PC-3 (cell line): ENCODE data around the gene SPTLC2. TPM values are rescaled to one million over a fixed set of nuclear protein-coding genes. Genes with fewer than 3 reads are reported as not detected.

Experiments used
- ATAC-seq: fragments of 200-7000 bp; cut with Tn5 transposase; 2 replicates; pipeline ENCODE4 v1.9.1; 2020; ENCODE audit warnings: mild to moderate bottlenecking, moderate library complexity
- BruUV-seq: library from RNA; stranded (reverse); fragments of 400-500 nt; replicated peaks from 2 replicates; lab custom pipeline; 2021; lab: Mats Ljungman, UMichigan
- CTCF ChIA-PET: fragments of 300-600 bp; sonication (Branson Sonifier 250); formaldehyde crosslinking; loops from one replicate; lab custom pipeline; 2022; ENCODE audit warnings: antibody characterized with exemption; lab: Charles Lee
- POLR2A ChIA-PET: fragments of 300-600 bp; sonication (Branson Sonifier 250); formaldehyde crosslinking; loops from one replicate; lab custom pipeline; 2022; ENCODE audit warnings: antibody characterized with exemption; ENCODE audit not compliant: unreplicated experiment; lab: Charles Lee
- DNase-seq: peaks from one replicate; pipeline ENCODE4 v3.0.0-alpha.2; 2015
- H2AFZ ChIP-seq: fragments of 300-600 bp; sonication (generic); 2 replicates; pipeline ENCODE4 v1.6.0; 2016; ENCODE audit warnings: antibody characterized with exemption, low read length
- H3F3A ChIP-seq: fragments of 300-600 bp; sonication (generic); one replicate; pipeline ENCODE4 v1.6.0; 2017; ENCODE audit warnings: antibody characterized with exemption, low read length, control low read depth, mild to moderate bottlenecking; ENCODE audit not compliant: unreplicated experiment
- H3K27ac ChIP-seq: fragments of 300-600 bp; sonication (generic); 2 replicates; pipeline ENCODE4 v1.5.1; 2016; ENCODE audit warnings: mild to moderate bottlenecking, low read length
- H3K27me3 ChIP-seq: fragments of 300-600 bp; sonication (generic); 2 replicates; pipeline ENCODE4 v1.6.1; 2016; ENCODE audit warnings: low read length, mixed read lengths
- H3K36me3 ChIP-seq: fragments of 300-600 bp; sonication (generic); 2 replicates; pipeline ENCODE4 v1.6.1; 2016; ENCODE audit warnings: low read depth, mixed run types, low read length, mixed read lengths
- H3K4me1 ChIP-seq: fragments of 300-600 bp; sonication (generic); 2 replicates; pipeline ENCODE4 v1.5.1; 2016; ENCODE audit warnings: low read length; ENCODE audit not compliant: insufficient read depth
- H3K4me2 ChIP-seq: fragments of 300-600 bp; sonication (generic); 2 replicates; pipeline ENCODE4 v1.6.0; 2016; ENCODE audit warnings: low read length
- H3K4me3 ChIP-seq: fragments of 300-600 bp; sonication (generic); 2 replicates; pipeline ENCODE4 v1.5.1; 2016; ENCODE audit warnings: mild to moderate bottlenecking, low read length, mixed read lengths
- H3K79me2 ChIP-seq: fragments of 300-600 bp; sonication (generic); 2 replicates; pipeline ENCODE4 v1.6.1; 2017; ENCODE audit warnings: low read length, mixed read lengths
- H3K9ac ChIP-seq: fragments of 300-600 bp; sonication (generic); 2 replicates; pipeline ENCODE4 v1.6.0; 2016; ENCODE audit warnings: mild to moderate bottlenecking, low read length
- H3K9me2 ChIP-seq: fragments of 300-600 bp; sonication (generic); replicated peaks from 2 replicates; pipeline ENCODE4 v1.6.1; 2016; ENCODE audit warnings: mixed run types, low read length, mixed read lengths
- H3K9me3 ChIP-seq: fragments of 300-600 bp; sonication (generic); 2 replicates; pipeline ENCODE4 v1.6.1; 2016; ENCODE audit warnings: low read length, mixed read lengths
- H4K20me1 ChIP-seq: fragments of 300-600 bp; sonication (generic); 2 replicates; pipeline ENCODE4 v1.6.1; 2016; ENCODE audit warnings: low read length, mixed read lengths
- EZH2 ChIP-seq: fragments of 300-600 bp; sonication (generic); IDR thresholded peaks from one replicate; pipeline ENCODE4 v1.6.1; 2017; ENCODE audit warnings: antibody characterized with exemption, mild to moderate bottlenecking, low read length; ENCODE audit not compliant: unreplicated experiment
- EZH2phosphoT487 ChIP-seq: fragments of 300-600 bp; sonication (generic); IDR thresholded peaks from 2 replicates; pipeline ENCODE4 v1.6.1; 2018; ENCODE audit warnings: mild to moderate bottlenecking, antibody characterized with exemption, low read length, borderline replicate concordance
- intact Hi-C: fragments of 100-400 bp; cut with micrococcal nuclease; formaldehyde crosslinking; loops from 2 replicates; pipeline ENCODE4 v1.9.0; 2023
- total RNA-seq: library from RNA; depleted of rRNA; stranded (reverse); fragments of >200 nt; gene quantifications from 2 replicates; pipeline ENCODE4 v1.2.3, GENCODE V29; 2014
- TF ChIP-seq, protein P1 (sequence below): fragments of 300-600 bp; sonication (generic); conservative IDR thresholded peaks from 2 replicates; pipeline ENCODE4 v1.5.1; 2017; ENCODE audit warnings: antibody characterized with exemption, low read depth, mild to moderate bottlenecking, low read length

Gene SPTLC2
- total RNA-seq, 1 experiment from 2014 or later: 27.6 TPM

DNA sequence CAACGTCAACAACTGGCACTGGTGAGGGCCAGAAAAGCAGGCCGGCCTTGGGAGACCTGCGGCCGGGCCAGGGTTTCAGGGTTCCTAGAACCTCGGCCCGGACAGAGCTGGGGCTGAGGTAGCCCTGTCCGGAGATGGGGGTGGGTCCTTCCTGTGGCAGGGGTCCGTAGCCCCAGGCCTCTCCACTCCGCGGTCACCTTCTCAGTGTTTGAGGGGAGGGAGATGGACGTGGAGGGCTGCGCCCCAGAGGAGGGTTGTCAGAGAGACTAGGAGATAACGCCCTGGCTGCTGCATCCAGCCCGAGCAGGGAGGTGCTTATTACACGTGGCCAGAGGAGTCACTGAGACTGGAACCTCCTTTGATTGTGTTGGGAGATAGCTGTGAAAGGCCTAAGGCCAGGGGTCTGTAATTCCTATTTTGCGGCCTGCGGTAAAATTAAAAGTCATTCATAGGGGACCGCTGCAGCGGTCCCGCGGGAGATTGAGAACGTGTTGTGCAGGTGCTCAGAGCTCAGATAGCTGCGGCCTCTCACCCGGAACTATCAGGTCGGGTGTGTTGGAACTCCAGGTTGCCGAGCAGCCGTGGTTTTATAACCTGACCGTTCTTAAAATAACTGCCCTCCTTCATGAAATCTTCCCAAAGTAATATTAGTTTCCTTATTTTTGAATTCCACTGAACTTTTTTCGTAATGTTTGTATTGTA lies 158.0 kb downstream of the SPTLC2 start:
- peaks cover 52% of the 10 kb centered on the region for H3K79me2 ChIP-seq
- intact Hi-C loops: loop anchor here (5.0 kb wide), 2 partner anchors 159 to 306 kb away; partner anchors contain the start of gene SPTLC2

DNA sequence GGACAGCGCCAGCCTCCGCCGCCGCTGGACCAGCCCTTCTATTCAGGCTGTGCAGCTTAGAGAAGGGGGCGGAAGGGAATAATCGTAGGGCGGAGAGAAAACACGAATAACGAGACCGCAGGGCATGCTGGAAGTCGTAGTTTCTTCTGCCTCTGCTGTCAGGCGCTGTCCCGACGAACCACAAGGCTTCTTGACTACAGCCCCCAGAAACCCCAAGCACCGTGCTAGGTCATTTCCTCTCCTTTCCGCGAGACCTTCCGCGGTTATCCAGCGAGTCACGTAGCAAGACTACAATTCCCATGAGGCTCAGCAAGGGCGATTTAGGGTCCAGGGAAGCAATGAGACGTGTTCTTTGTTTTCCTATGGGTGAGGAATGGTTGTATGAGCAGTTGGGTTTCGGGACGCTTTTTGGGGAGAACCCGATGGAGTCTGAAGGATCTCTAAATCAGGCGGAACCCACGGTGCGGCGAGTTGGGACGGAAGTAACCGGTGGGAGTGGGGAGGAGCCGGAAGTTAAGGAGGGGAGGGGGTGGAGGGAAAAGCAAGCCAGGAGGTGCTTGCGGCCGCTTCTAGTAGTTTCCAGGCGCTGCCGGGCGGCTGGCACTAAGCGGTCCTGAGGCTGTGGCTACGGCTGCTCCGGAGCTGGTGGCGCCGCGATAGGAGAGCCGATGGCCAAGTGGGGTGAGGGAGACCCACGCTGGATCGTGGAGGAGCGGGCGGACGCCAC lies 158.8 kb downstream of the SPTLC2 start, which contains the start of the genes AHSA1 and VIPAS39:
TSS of gene AHSA1 (plus strand) at position 572 of the 727 bp plus-strand sequence. CDS start at position 669, 97 bp downstream.
TSS of gene VIPAS39 (minus strand) at position 80 of the 727 bp plus-strand sequence. CDS start 3,499 bp downstream, outside the sequence.
- BruUV-seq: no TSS peak
- CTCF ChIA-PET: no interaction called here

More for the DNA sequence above, 158.0 kb downstream of the SPTLC2 start:
- POLR2A ChIA-PET: no interaction called here
- Histone ChIP-seq H3K4me2 (peak overlapping the region; percentile 92), H2AFZ (peak overlapping the region; percentile 73), H3K9me2 (no peaks in the 10 kb centered on the region), H3K4me3 (peak overlapping the region; percentile 82), H3K27ac (peak overlapping the region; percentile 50), H3K27me3 (no peaks in the 10 kb centered on the region), H3K36me3 (peaks cover 26% of the 10 kb centered on the region), H3F3A (no peaks in the 10 kb centered on the region), H3K9me3 (no peaks in the 10 kb centered on the region), H3K9ac (peak overlapping the region; percentile 90), H4K20me1 (peaks cover 13% of the 10 kb centered on the region), H3K4me1 (peaks cover 19% of the 10 kb centered on the region)
- ATAC-seq: 0 out of 2 replicates have a peak, but pooled peaks have one; percentile 5
- CTCF ChIA-PET: interaction anchor here (0.5 to 1.5 kb wide), 4 partner anchors 82 to 260 kb away, joined by 3 to 4 read pairs (median 3); partner anchors contain the start of gene TMED8
- TF ChIP-seq, protein P1, sequence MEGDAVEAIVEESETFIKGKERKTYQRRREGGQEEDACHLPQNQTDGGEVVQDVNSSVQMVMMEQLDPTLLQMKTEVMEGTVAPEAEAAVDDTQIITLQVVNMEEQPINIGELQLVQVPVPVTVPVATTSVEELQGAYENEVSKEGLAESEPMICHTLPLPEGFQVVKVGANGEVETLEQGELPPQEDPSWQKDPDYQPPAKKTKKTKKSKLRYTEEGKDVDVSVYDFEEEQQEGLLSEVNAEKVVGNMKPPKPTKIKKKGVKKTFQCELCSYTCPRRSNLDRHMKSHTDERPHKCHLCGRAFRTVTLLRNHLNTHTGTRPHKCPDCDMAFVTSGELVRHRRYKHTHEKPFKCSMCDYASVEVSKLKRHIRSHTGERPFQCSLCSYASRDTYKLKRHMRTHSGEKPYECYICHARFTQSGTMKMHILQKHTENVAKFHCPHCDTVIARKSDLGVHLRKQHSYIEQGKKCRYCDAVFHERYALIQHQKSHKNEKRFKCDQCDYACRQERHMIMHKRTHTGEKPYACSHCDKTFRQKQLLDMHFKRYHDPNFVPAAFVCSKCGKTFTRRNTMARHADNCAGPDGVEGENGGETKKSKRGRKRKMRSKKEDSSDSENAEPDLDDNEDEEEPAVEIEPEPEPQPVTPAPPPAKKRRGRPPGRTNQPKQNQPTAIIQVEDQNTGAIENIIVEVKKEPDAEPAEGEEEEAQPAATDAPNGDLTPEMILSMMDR: no peak
- TF ChIP-seq EZH2: no peak
- TF ChIP-seq EZH2phosphoT487: no peak
- peak; percentile 43 for DNase-seq
- TSS peak; percentile 41 for BruUV-seq

More for the DNA sequence above, 158.8 kb downstream of the SPTLC2 start, which contains the start of the genes AHSA1 and VIPAS39:
- H2AFZ ChIP-seq: peak within 1 kb of the TSS; percentile 73
- peaks cover 52% of the 10 kb centered on the region for H3K79me2 ChIP-seq
- peaks cover 31% of the 10 kb centered on the region for H3K36me3 ChIP-seq
- H3F3A ChIP-seq: no peaks in the 10 kb centered on the region
- ATAC-seq (peak; percentile 95), DNase-seq (peak; percentile 100)
- H3K9ac ChIP-seq: peak within 1 kb of the TSS; percentile 90
- H4K20me1 ChIP-seq: peaks cover 13% of the 10 kb centered on the region
- H3K4me1 ChIP-seq: peaks cover 19% of the 10 kb centered on the region
- H3K27ac ChIP-seq: peak within 1 kb of the TSS; percentile 50
- intact Hi-C loops: loop anchor here (1.0 to 5.0 kb wide), 5 partner anchors 80 to 305 kb away; partner anchors contain the start of genes ALKBH1, GSTZ1, SAMD15 and SLIRP
- H3K9me3 ChIP-seq: no peaks in the 10 kb centered on the region
- TF ChIP-seq EZH2phosphoT487 (no peak), EZH2 (no peak)
- TF ChIP-seq, protein P1: no peak
- peak within 1 kb of the TSS; percentile 82 for H3K4me3 ChIP-seq
- POLR2A ChIA-PET: interaction anchor here (0.5 to 0.7 kb wide), 4 partner anchors 19 to 1072 kb away, joined by 3 to 5 read pairs (median 4); no protein-coding TSS in a partner anchor
- peak within 1 kb of the TSS; percentile 92 for H3K4me2 ChIP-seq
- H3K9me2 ChIP-seq: no peaks in the 10 kb centered on the region
- no peaks in the 10 kb centered on the region for H3K27me3 ChIP-seq
